NCI-H446 treated with DMSO at 0.1 percent for 48 hours (cell line): ENCODE results near the gene PNMA1.

ENCODE experiments used
- DNase-seq: peaks from one replicate; lab custom pipeline; 2025; lab: John Stamatoyannopoulos, UW

The PNMA1 gene

DNA sequence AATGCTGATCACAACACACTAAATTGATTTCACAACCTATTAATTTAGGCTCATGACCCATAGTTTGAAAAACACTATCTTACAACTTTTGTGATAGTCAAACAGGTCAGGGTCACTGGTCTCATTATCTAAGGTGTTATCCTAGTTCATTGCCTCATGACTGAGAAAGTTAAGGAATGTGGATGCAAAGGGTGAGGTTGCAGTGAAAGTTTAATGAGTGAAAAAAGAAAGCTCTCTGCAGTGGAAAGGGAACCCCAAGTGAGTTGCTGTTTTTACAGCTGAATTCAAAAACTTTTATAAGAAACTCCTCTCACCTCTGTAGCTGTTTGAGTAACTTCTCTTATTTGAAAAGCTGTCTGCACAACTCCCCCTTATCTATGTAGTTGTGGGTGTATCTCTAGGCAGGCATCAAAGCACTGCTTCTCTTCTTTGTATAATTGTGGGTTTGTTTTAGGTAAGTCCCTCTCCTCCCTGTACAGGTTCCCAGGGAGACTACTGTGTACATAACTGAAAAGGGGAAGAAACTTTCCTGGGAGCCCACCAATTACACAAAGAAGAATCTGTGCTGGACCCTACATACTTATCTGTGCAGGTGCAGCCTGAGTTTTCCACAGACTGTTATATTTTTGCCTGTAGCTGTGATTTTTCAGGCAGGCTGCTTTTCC, 50.5 kb downstream of the PNMA1 start:
- no peak for DNase-seq

DNA sequence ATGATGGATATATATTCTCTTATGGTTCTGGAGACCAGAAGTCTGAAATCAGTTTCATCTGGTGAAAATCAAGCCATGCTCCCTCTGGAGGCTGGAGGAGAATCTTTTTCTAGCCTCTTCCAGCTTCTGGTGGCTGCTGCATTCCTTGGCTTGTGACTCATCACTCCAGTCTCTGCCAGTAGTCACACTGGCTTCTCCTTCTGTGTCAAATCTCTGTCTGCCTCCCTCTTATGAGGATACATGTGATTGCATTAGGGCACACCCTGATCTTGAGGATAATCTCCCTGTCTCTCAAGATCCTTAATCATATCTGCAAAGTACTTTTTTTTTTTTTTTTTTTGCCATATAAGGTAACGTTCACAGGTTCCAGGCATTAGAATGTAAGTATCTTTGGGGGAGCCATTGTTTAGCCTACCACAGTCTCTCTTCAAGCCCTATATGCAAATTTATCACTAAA, 51.7 kb downstream of the PNMA1 start:
- DNase-seq = peak; percentile 54

DNA sequence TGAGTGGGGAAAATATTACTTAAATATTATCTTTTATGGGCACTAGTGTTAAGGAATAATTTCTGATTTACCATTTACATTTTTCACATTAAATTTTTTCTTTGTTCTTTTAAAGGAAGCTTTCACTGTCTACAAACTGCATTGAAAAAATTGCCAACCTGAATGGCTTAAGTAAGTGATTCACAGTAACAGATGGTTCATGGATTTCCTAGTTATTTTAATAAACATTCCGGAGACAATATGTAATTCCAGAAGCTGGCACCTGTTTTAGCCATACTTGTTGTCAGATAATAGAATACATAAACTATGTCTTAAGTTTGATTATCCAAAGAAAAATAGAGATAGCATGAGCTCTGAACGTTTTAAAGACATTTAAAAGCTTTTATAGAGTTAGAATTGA, 52.3 kb downstream of the PNMA1 start:
- peak; percentile 11 for DNase-seq
